WTC11 (cell line): ENCODE measurements around the gene NEDD4. TPM values are rescaled to one million over a fixed set of nuclear protein-coding genes. Genes with fewer than 3 reads are reported as not detected.

Experiments
- ATAC-seq: fragments of 200-7000 bp; cut with Tn5 transposase; 2 replicates; pipeline ENCODE4 v1.10.0; 2021; ENCODE audit warnings: mild to moderate bottlenecking, moderate library complexity
- CTCF ChIA-PET: fragments of 300-600 bp; sonication (Branson Sonifier 250); formaldehyde crosslinking; loops from one replicate; lab custom pipeline; 2021; ENCODE audit warnings: antibody characterized with exemption; lab: Charles Lee
- POLR2A ChIA-PET: fragments of 350-600 bp; sonication (Branson Sonifier 250); formaldehyde crosslinking; loops from one replicate; lab custom pipeline; 2021; ENCODE audit warnings: antibody characterized with exemption; lab: Charles Lee
- DNase-seq: peaks from one replicate; pipeline ENCODE4 v3.0.0; 2021; ENCODE audit warnings: low spot score
- H3K27ac Mint-ChIP-seq: 2 replicates; pipeline ENCODE4 v1.8.0; 2021; ENCODE audit warnings: mixed read lengths
- H3K27me3 Mint-ChIP-seq: 2 replicates; pipeline ENCODE4 v1.8.0; 2021; ENCODE audit warnings: low read depth, mild to moderate bottlenecking, moderate library complexity, mixed read lengths
- H3K36me3 Mint-ChIP-seq: 2 replicates; pipeline ENCODE4 v1.8.0; 2021; ENCODE audit warnings: mixed read lengths
- H3K4me1 Mint-ChIP-seq: 2 replicates; pipeline ENCODE4 v1.8.0; 2022; ENCODE audit warnings: mixed read lengths
- H3K4me3 Mint-ChIP-seq: 2 replicates; pipeline ENCODE4 v1.8.0; 2021; ENCODE audit warnings: mild to moderate bottlenecking, moderate library complexity, mixed read lengths
- H3K9me3 Mint-ChIP-seq: 2 replicates; pipeline ENCODE4 v1.8.0; 2021; ENCODE audit warnings: mixed read lengths
- ATF1 ChIP-seq: sonication (generic); formaldehyde crosslinking; IDR thresholded peaks from 2 replicates; pipeline ENCODE4 v1.8.1; 2023; ENCODE audit warnings: mild to moderate bottlenecking, moderate library complexity, missing genetic modification reagents
- CREM ChIP-seq: sonication (generic); formaldehyde crosslinking; IDR thresholded peaks from 2 replicates; pipeline ENCODE4 v1.8.1; 2022; ENCODE audit warnings: mild to moderate bottlenecking, missing genetic modification reagents, moderate library complexity
- ELF4 ChIP-seq: sonication (generic); formaldehyde crosslinking; IDR thresholded peaks from 2 replicates; pipeline ENCODE4 v1.8.1; 2022; ENCODE audit warnings: low read depth, mild to moderate bottlenecking, moderate library complexity, missing genetic modification reagents
- JAZF1 ChIP-seq: fragments of 250-450 bp; sonication (Bioruptor Pico); IDR thresholded peaks from 2 replicates; pipeline ENCODE4 v1.9.0; 2021; ENCODE audit warnings: moderate library complexity, mild to moderate bottlenecking, inconsistent platforms
- KAT7 ChIP-seq: sonication (generic); formaldehyde crosslinking; IDR thresholded peaks from 2 replicates; pipeline ENCODE4 v1.8.1; 2023; ENCODE audit warnings: missing genetic modification reagents, mild to moderate bottlenecking, borderline replicate concordance
- NFATC4 ChIP-seq: fragments of 250-450 bp; sonication (Bioruptor Pico); IDR thresholded peaks from 2 replicates; pipeline ENCODE4 v1.9.0; 2021; ENCODE audit warnings: mild to moderate bottlenecking
- NFE2L1 ChIP-seq: sonication (generic); formaldehyde crosslinking; IDR thresholded peaks from 2 replicates; pipeline ENCODE4 v1.8.1; 2023; ENCODE audit warnings: missing genetic modification reagents
- NR1H2 ChIP-seq: sonication (generic); formaldehyde crosslinking; IDR thresholded peaks from 2 replicates; pipeline ENCODE4 v1.9.0; 2021; ENCODE audit warnings: mild to moderate bottlenecking, moderate library complexity, missing genetic modification reagents
- NR3C1 ChIP-seq: sonication (generic); formaldehyde crosslinking; conservative IDR thresholded peaks from 2 replicates; pipeline ENCODE4 v1.8.1; 2023; ENCODE audit warnings: low read depth, mild to moderate bottlenecking, missing genetic modification reagents
- OVOL2 ChIP-seq: fragments of 250-450 bp; sonication (Bioruptor Pico); IDR thresholded peaks from 2 replicates; pipeline ENCODE4 v1.9.0; 2021; ENCODE audit warnings: mild to moderate bottlenecking, borderline replicate concordance
- PRRX2 ChIP-seq: fragments of 250-450 bp; sonication (Bioruptor Pico); IDR thresholded peaks from 2 replicates; pipeline ENCODE4 v1.8.0; 2021; ENCODE audit warnings: mild to moderate bottlenecking
- SMAD4 ChIP-seq: sonication (generic); formaldehyde crosslinking; IDR thresholded peaks from 2 replicates; pipeline ENCODE4 v1.8.0; 2022; ENCODE audit warnings: mild to moderate bottlenecking, missing genetic modification reagents
- TEAD1 ChIP-seq: sonication (generic); formaldehyde crosslinking; IDR thresholded peaks from 2 replicates; pipeline ENCODE4 v1.8.0; 2022; ENCODE audit warnings: mild to moderate bottlenecking, missing genetic modification reagents
- ZNF219 ChIP-seq: sonication (generic); formaldehyde crosslinking; IDR thresholded peaks from 2 replicates; pipeline ENCODE4 v1.8.0; 2023; ENCODE audit warnings: missing genetic modification reagents, mild to moderate bottlenecking, borderline replicate concordance
- ZNF263 ChIP-seq: sonication (generic); formaldehyde crosslinking; IDR thresholded peaks from 2 replicates; pipeline ENCODE4 v1.8.1; 2022; ENCODE audit warnings: low read depth, mild to moderate bottlenecking, moderate library complexity, missing genetic modification reagents
- total RNA-seq: library from RNA; stranded (reverse); gene quantifications from 3 replicates; pipeline ENCODE4 v1.2.3, GENCODE V29; 2021
- TF ChIP-seq, protein P1 (sequence below): sonication (generic); formaldehyde crosslinking; IDR thresholded peaks from 2 replicates; pipeline ENCODE4 v1.8.0; 2023; ENCODE audit warnings: mild to moderate bottlenecking, missing genetic modification reagents
- TF ChIP-seq, protein P2 (sequence below): sonication (generic); formaldehyde crosslinking; IDR thresholded peaks from 2 replicates; pipeline ENCODE4 v1.8.1; 2022; ENCODE audit warnings: low read depth, missing genetic modification reagents, borderline replicate concordance
- TF ChIP-seq, protein P3 (sequence below): sonication (generic); formaldehyde crosslinking; IDR thresholded peaks from 2 replicates; pipeline ENCODE4 v1.8.1; 2023; ENCODE audit warnings: mild to moderate bottlenecking, missing genetic modification reagents
- TF ChIP-seq, protein P4 (sequence below): sonication (generic); formaldehyde crosslinking; IDR thresholded peaks from 2 replicates; pipeline ENCODE4 v1.8.0; 2022; ENCODE audit warnings: missing genetic modification reagents
- TF ChIP-seq, protein P5 (sequence below): sonication (generic); formaldehyde crosslinking; IDR thresholded peaks from 2 replicates; pipeline ENCODE4 v1.8.0; 2022; ENCODE audit warnings: mild to moderate bottlenecking, missing genetic modification reagents
- TF ChIP-seq, protein P6 (sequence below): fragments of 250-450 bp; sonication (Bioruptor Pico); IDR thresholded peaks from 2 replicates; pipeline ENCODE4 v1.8.0; 2021; ENCODE audit warnings: mild to moderate bottlenecking
- TF ChIP-seq, protein P7 (sequence below): fragments of 250-450 bp; sonication (Bioruptor Pico); IDR thresholded peaks from 2 replicates; pipeline ENCODE4 v1.9.0; 2021; ENCODE audit warnings: mild to moderate bottlenecking

Gene NEDD4
- total RNA-seq, 1 experiment from 2014 or later = 4.5 TPM

DNA sequence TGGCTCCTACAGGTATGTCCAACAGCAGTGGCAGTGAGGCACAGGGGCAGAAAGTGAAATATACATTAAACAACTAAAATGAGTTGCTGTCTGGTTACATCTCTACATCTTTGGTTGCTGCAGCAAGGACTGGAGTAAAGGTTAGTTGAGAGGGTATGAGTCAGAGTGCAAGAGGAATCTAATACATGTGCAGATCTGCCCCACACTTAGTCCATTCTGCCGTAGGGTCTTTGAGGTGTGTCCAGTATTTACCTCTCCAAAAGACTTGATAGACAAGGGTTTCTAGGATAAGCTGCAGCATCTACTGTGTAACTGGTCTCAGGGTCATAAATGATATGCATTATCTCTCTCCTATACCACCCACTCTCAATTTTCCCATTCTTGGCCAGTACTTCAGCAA, 6.2 kb upstream of the NEDD4 start (continued):
- TF ChIP-seq ELF4 (CRISPR knock-in tag) = no peak
- no peak for TF ChIP-seq NFATC4 (CRISPR knock-in tag)
- no peak for TF ChIP-seq KAT7
- no peak for TF ChIP-seq OVOL2 (CRISPR knock-in tag)
- no peak for TF ChIP-seq JAZF1 (CRISPR knock-in tag)
- no peak for TF ChIP-seq CREM (CRISPR knock-in tag)
- TF ChIP-seq, protein P1, sequence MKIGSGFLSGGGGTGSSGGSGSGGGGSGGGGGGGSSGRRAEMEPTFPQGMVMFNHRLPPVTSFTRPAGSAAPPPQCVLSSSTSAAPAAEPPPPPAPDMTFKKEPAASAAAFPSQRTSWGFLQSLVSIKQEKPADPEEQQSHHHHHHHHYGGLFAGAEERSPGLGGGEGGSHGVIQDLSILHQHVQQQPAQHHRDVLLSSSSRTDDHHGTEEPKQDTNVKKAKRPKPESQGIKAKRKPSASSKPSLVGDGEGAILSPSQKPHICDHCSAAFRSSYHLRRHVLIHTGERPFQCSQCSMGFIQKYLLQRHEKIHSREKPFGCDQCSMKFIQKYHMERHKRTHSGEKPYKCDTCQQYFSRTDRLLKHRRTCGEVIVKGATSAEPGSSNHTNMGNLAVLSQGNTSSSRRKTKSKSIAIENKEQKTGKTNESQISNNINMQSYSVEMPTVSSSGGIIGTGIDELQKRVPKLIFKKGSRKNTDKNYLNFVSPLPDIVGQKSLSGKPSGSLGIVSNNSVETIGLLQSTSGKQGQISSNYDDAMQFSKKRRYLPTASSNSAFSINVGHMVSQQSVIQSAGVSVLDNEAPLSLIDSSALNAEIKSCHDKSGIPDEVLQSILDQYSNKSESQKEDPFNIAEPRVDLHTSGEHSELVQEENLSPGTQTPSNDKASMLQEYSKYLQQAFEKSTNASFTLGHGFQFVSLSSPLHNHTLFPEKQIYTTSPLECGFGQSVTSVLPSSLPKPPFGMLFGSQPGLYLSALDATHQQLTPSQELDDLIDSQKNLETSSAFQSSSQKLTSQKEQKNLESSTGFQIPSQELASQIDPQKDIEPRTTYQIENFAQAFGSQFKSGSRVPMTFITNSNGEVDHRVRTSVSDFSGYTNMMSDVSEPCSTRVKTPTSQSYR = no peak
- TF ChIP-seq, protein P2, sequence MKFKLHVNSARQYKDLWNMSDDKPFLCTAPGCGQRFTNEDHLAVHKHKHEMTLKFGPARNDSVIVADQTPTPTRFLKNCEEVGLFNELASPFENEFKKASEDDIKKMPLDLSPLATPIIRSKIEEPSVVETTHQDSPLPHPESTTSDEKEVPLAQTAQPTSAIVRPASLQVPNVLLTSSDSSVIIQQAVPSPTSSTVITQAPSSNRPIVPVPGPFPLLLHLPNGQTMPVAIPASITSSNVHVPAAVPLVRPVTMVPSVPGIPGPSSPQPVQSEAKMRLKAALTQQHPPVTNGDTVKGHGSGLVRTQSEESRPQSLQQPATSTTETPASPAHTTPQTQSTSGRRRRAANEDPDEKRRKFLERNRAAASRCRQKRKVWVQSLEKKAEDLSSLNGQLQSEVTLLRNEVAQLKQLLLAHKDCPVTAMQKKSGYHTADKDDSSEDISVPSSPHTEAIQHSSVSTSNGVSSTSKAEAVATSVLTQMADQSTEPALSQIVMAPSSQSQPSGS = no peak

DNA sequence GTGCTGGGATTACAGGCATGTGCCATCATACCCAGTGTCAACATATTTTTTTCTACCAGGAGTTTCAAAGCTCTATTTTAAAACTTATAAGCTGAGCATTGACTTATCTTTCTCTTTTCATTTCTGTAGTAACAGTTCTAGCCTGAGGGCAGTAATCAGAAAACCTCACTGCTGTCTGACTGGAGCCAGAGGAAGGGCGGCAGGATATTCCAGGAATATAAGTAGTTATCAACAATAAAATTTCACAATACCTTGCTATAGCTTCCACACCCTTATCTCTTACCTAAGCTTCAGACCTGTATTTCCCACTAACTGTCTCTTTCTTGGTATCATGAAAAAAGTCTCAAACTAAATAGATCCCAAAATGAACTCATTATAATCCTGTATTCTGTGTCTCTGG, 5.1 kb upstream of the NEDD4 start:
- H3K4me1 Mint-ChIP-seq = no peaks in the 10 kb centered on the region
- DNase-seq = no peak
- no peaks in the 10 kb centered on the region for H3K9me3 Mint-ChIP-seq
- ATAC-seq = no peak
- H3K36me3 Mint-ChIP-seq = no peaks in the 10 kb centered on the region
- H3K4me3 Mint-ChIP-seq = no peak overlapping the region
- no peak overlapping the region for H3K27ac Mint-ChIP-seq
- ChIA-PET CTCF (interaction anchor here (1.1 kb wide), 1 partner anchor 53 kb away, joined by 3 read pairs; no protein-coding TSS in a partner anchor), POLR2A (no interaction called here)
- peaks cover 29% of the 10 kb centered on the region for H3K27me3 Mint-ChIP-seq
- TF ChIP-seq, protein P3, sequence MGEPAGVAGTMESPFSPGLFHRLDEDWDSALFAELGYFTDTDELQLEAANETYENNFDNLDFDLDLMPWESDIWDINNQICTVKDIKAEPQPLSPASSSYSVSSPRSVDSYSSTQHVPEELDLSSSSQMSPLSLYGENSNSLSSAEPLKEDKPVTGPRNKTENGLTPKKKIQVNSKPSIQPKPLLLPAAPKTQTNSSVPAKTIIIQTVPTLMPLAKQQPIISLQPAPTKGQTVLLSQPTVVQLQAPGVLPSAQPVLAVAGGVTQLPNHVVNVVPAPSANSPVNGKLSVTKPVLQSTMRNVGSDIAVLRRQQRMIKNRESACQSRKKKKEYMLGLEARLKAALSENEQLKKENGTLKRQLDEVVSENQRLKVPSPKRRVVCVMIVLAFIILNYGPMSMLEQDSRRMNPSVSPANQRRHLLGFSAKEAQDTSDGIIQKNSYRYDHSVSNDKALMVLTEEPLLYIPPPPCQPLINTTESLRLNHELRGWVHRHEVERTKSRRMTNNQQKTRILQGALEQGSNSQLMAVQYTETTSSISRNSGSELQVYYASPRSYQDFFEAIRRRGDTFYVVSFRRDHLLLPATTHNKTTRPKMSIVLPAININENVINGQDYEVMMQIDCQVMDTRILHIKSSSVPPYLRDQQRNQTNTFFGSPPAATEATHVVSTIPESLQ = no peak
- no peak for TF ChIP-seq NFE2L1 (CRISPR knock-in tag)
- TF ChIP-seq TEAD1 (CRISPR knock-in tag) = no peak
- TF ChIP-seq, protein P4, sequence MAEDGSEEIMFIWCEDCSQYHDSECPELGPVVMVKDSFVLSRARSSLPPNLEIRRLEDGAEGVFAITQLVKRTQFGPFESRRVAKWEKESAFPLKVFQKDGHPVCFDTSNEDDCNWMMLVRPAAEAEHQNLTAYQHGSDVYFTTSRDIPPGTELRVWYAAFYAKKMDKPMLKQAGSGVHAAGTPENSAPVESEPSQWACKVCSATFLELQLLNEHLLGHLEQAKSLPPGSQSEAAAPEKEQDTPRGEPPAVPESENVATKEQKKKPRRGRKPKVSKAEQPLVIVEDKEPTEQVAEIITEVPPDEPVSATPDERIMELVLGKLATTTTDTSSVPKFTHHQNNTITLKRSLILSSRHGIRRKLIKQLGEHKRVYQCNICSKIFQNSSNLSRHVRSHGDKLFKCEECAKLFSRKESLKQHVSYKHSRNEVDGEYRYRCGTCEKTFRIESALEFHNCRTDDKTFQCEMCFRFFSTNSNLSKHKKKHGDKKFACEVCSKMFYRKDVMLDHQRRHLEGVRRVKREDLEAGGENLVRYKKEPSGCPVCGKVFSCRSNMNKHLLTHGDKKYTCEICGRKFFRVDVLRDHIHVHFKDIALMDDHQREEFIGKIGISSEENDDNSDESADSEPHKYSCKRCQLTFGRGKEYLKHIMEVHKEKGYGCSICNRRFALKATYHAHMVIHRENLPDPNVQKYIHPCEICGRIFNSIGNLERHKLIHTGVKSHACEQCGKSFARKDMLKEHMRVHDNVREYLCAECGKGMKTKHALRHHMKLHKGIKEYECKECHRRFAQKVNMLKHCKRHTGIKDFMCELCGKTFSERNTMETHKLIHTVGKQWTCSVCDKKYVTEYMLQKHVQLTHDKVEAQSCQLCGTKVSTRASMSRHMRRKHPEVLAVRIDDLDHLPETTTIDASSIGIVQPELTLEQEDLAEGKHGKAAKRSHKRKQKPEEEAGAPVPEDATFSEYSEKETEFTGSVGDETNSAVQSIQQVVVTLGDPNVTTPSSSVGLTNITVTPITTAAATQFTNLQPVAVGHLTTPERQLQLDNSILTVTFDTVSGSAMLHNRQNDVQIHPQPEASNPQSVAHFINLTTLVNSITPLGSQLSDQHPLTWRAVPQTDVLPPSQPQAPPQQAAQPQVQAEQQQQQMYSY (CRISPR knock-in tag) = no peak
- TF ChIP-seq ATF1 = no peak
- TF ChIP-seq, protein P5, sequence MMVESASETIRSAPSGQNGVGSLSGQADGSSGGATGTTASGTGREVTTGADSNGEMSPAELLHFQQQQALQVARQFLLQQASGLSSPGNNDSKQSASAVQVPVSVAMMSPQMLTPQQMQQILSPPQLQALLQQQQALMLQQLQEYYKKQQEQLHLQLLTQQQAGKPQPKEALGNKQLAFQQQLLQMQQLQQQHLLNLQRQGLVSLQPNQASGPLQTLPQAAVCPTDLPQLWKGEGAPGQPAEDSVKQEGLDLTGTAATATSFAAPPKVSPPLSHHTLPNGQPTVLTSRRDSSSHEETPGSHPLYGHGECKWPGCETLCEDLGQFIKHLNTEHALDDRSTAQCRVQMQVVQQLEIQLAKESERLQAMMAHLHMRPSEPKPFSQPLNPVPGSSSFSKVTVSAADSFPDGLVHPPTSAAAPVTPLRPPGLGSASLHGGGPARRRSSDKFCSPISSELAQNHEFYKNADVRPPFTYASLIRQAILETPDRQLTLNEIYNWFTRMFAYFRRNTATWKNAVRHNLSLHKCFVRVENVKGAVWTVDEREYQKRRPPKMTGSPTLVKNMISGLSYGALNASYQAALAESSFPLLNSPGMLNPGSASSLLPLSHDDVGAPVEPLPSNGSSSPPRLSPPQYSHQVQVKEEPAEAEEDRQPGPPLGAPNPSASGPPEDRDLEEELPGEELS (CRISPR knock-in tag) = no peak
- TF ChIP-seq NR1H2 = no peak
- no peak for TF ChIP-seq NR3C1 (CRISPR knock-in tag)
- no peak for TF ChIP-seq ZNF219 (CRISPR knock-in tag)
- TF ChIP-seq, protein P6, sequence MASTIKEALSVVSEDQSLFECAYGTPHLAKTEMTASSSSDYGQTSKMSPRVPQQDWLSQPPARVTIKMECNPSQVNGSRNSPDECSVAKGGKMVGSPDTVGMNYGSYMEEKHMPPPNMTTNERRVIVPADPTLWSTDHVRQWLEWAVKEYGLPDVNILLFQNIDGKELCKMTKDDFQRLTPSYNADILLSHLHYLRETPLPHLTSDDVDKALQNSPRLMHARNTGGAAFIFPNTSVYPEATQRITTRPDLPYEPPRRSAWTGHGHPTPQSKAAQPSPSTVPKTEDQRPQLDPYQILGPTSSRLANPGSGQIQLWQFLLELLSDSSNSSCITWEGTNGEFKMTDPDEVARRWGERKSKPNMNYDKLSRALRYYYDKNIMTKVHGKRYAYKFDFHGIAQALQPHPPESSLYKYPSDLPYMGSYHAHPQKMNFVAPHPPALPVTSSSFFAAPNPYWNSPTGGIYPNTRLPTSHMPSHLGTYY = no peak
- TF ChIP-seq SMAD4 (CRISPR knock-in tag) = no peak
- TF ChIP-seq, protein P7, sequence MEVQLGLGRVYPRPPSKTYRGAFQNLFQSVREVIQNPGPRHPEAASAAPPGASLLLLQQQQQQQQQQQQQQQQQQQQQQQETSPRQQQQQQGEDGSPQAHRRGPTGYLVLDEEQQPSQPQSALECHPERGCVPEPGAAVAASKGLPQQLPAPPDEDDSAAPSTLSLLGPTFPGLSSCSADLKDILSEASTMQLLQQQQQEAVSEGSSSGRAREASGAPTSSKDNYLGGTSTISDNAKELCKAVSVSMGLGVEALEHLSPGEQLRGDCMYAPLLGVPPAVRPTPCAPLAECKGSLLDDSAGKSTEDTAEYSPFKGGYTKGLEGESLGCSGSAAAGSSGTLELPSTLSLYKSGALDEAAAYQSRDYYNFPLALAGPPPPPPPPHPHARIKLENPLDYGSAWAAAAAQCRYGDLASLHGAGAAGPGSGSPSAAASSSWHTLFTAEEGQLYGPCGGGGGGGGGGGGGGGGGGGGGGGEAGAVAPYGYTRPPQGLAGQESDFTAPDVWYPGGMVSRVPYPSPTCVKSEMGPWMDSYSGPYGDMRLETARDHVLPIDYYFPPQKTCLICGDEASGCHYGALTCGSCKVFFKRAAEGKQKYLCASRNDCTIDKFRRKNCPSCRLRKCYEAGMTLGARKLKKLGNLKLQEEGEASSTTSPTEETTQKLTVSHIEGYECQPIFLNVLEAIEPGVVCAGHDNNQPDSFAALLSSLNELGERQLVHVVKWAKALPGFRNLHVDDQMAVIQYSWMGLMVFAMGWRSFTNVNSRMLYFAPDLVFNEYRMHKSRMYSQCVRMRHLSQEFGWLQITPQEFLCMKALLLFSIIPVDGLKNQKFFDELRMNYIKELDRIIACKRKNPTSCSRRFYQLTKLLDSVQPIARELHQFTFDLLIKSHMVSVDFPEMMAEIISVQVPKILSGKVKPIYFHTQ = no peak
- TF ChIP-seq PRRX2 (CRISPR knock-in tag) = no peak
- no peak for TF ChIP-seq ZNF263
